Measurements from ENCODE around the gene POLR3G. TPM values are rescaled to one million over a fixed set of nuclear protein-coding genes. Genes with fewer than 3 reads are reported as not detected.

The POLR3G gene
- total and polyA plus RNA-seq, 7 donors, result 0.46 to 5.8 (median 1.8) TPM

- no peak for DNase-seq
- Histone ChIP-seq H3K9me3 (no peaks in the 10 kb centered on the region), H3K4me3 (no peak overlapping the region), H3K36me3 (no peaks in the 10 kb centered on the region), H3K27me3 (no peaks in the 10 kb centered on the region), H3K4me1 (no peaks in the 10 kb centered on the region), H3K27ac (no peak overlapping the region)
- TF ChIP-seq POLR2AphosphoS5 (IDR thresholded peaks at IDR 0.05) (no peak), POLR2A (IDR thresholded peaks at IDR 0.05) (no peak), EP300 (IDR thresholded peaks at IDR 0.05) (no peak)
- TF ChIP-seq, protein P1, sequence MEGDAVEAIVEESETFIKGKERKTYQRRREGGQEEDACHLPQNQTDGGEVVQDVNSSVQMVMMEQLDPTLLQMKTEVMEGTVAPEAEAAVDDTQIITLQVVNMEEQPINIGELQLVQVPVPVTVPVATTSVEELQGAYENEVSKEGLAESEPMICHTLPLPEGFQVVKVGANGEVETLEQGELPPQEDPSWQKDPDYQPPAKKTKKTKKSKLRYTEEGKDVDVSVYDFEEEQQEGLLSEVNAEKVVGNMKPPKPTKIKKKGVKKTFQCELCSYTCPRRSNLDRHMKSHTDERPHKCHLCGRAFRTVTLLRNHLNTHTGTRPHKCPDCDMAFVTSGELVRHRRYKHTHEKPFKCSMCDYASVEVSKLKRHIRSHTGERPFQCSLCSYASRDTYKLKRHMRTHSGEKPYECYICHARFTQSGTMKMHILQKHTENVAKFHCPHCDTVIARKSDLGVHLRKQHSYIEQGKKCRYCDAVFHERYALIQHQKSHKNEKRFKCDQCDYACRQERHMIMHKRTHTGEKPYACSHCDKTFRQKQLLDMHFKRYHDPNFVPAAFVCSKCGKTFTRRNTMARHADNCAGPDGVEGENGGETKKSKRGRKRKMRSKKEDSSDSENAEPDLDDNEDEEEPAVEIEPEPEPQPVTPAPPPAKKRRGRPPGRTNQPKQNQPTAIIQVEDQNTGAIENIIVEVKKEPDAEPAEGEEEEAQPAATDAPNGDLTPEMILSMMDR (IDR thresholded peaks at IDR 0.05), result no peak
- WGBS, 2 donors, result 81 to 82% methylated on average over 3 of the region's 3 CpGs
- intact Hi-C loops (cut with DNase I), result no loop called here
Observed at GRCh38 chr5:90484540-90484939, 9.9 kb downstream of the POLR3G start.

DNA sequence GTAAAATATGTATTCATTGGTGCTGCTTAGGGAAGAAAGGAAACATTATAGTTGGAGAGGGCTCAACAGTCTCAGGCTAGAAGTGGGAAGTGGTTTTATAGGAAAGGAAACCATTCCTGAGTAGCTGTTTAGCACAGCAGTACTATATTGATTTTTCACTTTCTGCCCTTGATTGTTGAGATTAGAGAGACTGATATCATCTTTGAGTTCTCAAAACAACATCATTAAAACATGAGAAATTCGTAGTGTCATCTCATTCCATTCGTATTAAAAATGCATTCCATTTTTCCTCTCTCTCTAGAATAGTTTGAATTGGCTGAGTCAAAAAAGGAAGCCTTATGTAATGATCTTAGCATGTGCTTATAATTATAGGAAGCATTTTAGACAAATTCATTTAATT, 14.1 kb downstream of the POLR3G start:
- H3K9me3 ChIP-seq, result no peaks in the 10 kb centered on the region
- no peak overlapping the region for H3K4me3 ChIP-seq
- H3K27ac ChIP-seq, result no peak overlapping the region
- DNase-seq, result no peak
- TF ChIP-seq POLR2AphosphoS5 (IDR thresholded peaks at IDR 0.05), result no peak
- TF ChIP-seq POLR2A (IDR thresholded peaks at IDR 0.05), result no peak
- TF ChIP-seq EP300 (IDR thresholded peaks at IDR 0.05), result no peak
- TF ChIP-seq, protein P1 (IDR thresholded peaks at IDR 0.05), result no peak
- H3K27me3 ChIP-seq, result no peaks in the 10 kb centered on the region
- 52 to 83% methylated on average over 2 of the region's 2 CpGs for WGBS, 2 donors
- H3K4me1 ChIP-seq, result no peaks in the 10 kb centered on the region
- intact Hi-C loops (cut with DNase I), result no loop called here
- H3K36me3 ChIP-seq, result no peaks in the 10 kb centered on the region

GRCh38 chr5:90494043-90494442, 19.4 kb downstream of the POLR3G start:
- H3K4me1 ChIP-seq, result no peaks in the 10 kb centered on the region
- no peaks in the 10 kb centered on the region for H3K27me3 ChIP-seq
- TF ChIP-seq POLR2A (IDR thresholded peaks at IDR 0.05), result no peak
- TF ChIP-seq, protein P1 (IDR thresholded peaks at IDR 0.05), result no peak
- TF ChIP-seq EP300 (IDR thresholded peaks at IDR 0.05), result no peak
- no peak for TF ChIP-seq POLR2AphosphoS5 (IDR thresholded peaks at IDR 0.05)
- intact Hi-C loops (cut with DNase I), result no loop called here
- no peak for DNase-seq
- no peak overlapping the region for H3K4me3 ChIP-seq
- no peak overlapping the region for H3K27ac ChIP-seq
- no peaks in the 10 kb centered on the region for H3K36me3 ChIP-seq
- H3K9me3 ChIP-seq, result no peaks in the 10 kb centered on the region

- intact Hi-C loops (cut with DNase I), result no loop called here
- Histone ChIP-seq H3K27me3 (no peaks in the 10 kb centered on the region), H3K27ac (no peak overlapping the region), H3K4me3 (no peak overlapping the region), H3K36me3 (no peaks in the 10 kb centered on the region), H3K9me3 (no peaks in the 10 kb centered on the region), H3K4me1 (no peaks in the 10 kb centered on the region)
- TF ChIP-seq, protein P1 (IDR thresholded peaks at IDR 0.05), result no peak
- TF ChIP-seq EP300 (IDR thresholded peaks at IDR 0.05) (no peak), POLR2AphosphoS5 (IDR thresholded peaks at IDR 0.05) (no peak), POLR2A (IDR thresholded peaks at IDR 0.05) (no peak)
- 93 to 98% methylated on average over 1 of the region's 1 CpG for whole genome bisulfite sequencing, 2 donors
- DNase-seq, result no peak
Observed at GRCh38 chr5:90495146-90495545, 20.5 kb downstream of the POLR3G start.

DNA sequence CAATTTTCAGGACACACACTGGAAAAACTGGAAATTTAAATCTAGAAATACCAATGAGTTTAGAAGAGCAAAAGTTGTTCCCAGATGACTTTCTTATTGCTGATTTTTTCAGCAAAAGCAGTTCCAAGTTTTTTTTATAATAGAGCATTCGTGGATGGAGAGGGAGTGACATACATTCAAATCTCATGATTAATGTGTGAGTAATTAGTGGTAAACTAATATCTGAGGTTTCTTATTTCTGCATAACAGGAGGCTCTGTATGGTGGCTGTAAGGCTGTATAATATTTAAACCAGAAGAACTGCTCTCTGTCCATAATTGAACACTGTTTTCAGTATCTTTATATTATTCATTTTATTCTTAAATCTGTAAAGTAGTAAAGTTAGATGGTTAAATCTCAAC, 28.9 kb downstream of the POLR3G start:
- H3K27me3 ChIP-seq, result no peaks in the 10 kb centered on the region
- no peaks in the 10 kb centered on the region for H3K36me3 ChIP-seq
- no peak overlapping the region for H3K27ac ChIP-seq
- no peaks in the 10 kb centered on the region for H3K9me3 ChIP-seq
- no peak overlapping the region for H3K4me3 ChIP-seq
- intact Hi-C loops (cut with DNase I), result no loop called here
- no peak for TF ChIP-seq POLR2A (IDR thresholded peaks at IDR 0.05)
- no peak for TF ChIP-seq EP300 (IDR thresholded peaks at IDR 0.05)
- TF ChIP-seq POLR2AphosphoS5 (IDR thresholded peaks at IDR 0.05), result no peak
- H3K4me1 ChIP-seq, result no peaks in the 10 kb centered on the region
- DNase-seq, result no peak
- WGBS, 2 donors, result 87 to 91% methylated on average over 1 of the region's 1 CpG
